Right lobe of liver (tissue), 6 donors: Measurements from ENCODE around the gene RAC2. TPM values are rescaled to one million over a fixed set of nuclear protein-coding genes. Genes with fewer than 3 reads are reported as not detected.

ENCODE experiments used
- ATAC-seq, 4 donors: fragments of 200-7000 bp; cut with Tn5 transposase; one replicate each; pipeline ENCODE4 v1.9.1; 2020; ENCODE audit warnings: mild to moderate bottlenecking in 4 of 4, moderate library complexity in 4 of 4
- DNase-seq, 3 donors: peaks; one replicate each; pipeline ENCODE4 v3.0.0-alpha.2; 2020
- H3K27ac ChIP-seq, 3 donors: fragments of 200-600 bp; one replicate each; pipeline ENCODE4 v1.8.0; 2022
- H3K27me3 ChIP-seq, 2 donors: fragments of 200-600 bp; one replicate each; pipeline ENCODE4 v1.8.0; 2022
- H3K36me3 ChIP-seq, 4 donors: fragments of 200-600 bp; sonication (generic) in 1 of 4; one replicate each; pipeline versions ENCODE4 v1.5.1 to v1.8.0; 2017 to 2022; ENCODE audit warnings: control low read depth in 1 of 4
- H3K4me1 ChIP-seq, 4 donors: fragments of 200-600 bp; sonication (generic) in 1 of 4; one replicate each; pipeline versions ENCODE4 v1.5.1 to v1.8.0; 2017 to 2022; ENCODE audit warnings: control low read depth in 1 of 4
- H3K4me3 ChIP-seq, 3 donors: fragments of 200-600 bp; one replicate each; pipeline ENCODE4 v1.8.0; 2022
- H3K9me3 ChIP-seq, 4 donors: fragments of 200-600 bp; sonication (generic) in 1 of 4; one replicate each; pipeline versions ENCODE4 v1.5.1 to v1.8.0; 2017 to 2022; ENCODE audit warnings: control low read depth in 1 of 4
- POLR2A ChIP-seq: fragments of 450-650 bp; IDR thresholded peaks from one replicate; pipeline ENCODE4 v1.6.1; 2017; ENCODE audit warnings: antibody characterized with exemption, mild to moderate bottlenecking
- WGBS: methylation state at CpG from one replicate; pipeline ENCODE4 v1.1.6; 2018; ENCODE audit warnings: low coverage, low lambda C conversion rate; ENCODE audit not compliant: insufficient coverage; ENCODE audit errors: missing lambda C conversion rate; 5-methylcytosine and 5-hydroxymethylcytosine counted together
- intact Hi-C, 2 donors: fragments of 100-400 bp; cut with DNase I; formaldehyde crosslinking; loops; one replicate each; pipeline versions ENCODE4 v1.11.2 to v1.14.1; 2022
- total RNA-seq, 6 experiments: library from RNA; depleted of rRNA in 2 of 6; stranded (reverse); fragments of >200 nt in 2 of 6; fragmentation: NEBNext Ultra II Directional in 3 of 6; extraction: Animal tissue kit (Norgen Biotek cat#: 25700) in 3 of 6; gene quantifications; one replicate each; pipeline versions ENCODE4 v1.1.0 to v1.2.4, GENCODE V29; 2016 to 2023
- TF ChIP-seq, protein P1 (sequence below), 4 donors: fragments of 200-600 bp in 3 of 4; fragments of 450-650 bp in 1 of 4; IDR thresholded peaks; one replicate each; pipeline versions ENCODE4 v1.5.1 to v1.8.0; 2016 to 2022; ENCODE audit warnings: antibody characterized with exemption in 4 of 4, mild to moderate bottlenecking in 2 of 4
- donor health status: DM: no; HTN: yes; CAD: no.
- donor health status: DM: no; HTN: no; CAD: no.
- donor health status: DM: no; HTN: no; CAD: no.
- donor health status: DM: no; HTN: yes; CAD: no.
- donor health status: DM: no; HTN: yes; CAD: no.

The RAC2 gene
- total RNA-seq, 6 experiments from 2014 or later, result 3.4 to 12.9 (median 6.5) TPM

DNA sequence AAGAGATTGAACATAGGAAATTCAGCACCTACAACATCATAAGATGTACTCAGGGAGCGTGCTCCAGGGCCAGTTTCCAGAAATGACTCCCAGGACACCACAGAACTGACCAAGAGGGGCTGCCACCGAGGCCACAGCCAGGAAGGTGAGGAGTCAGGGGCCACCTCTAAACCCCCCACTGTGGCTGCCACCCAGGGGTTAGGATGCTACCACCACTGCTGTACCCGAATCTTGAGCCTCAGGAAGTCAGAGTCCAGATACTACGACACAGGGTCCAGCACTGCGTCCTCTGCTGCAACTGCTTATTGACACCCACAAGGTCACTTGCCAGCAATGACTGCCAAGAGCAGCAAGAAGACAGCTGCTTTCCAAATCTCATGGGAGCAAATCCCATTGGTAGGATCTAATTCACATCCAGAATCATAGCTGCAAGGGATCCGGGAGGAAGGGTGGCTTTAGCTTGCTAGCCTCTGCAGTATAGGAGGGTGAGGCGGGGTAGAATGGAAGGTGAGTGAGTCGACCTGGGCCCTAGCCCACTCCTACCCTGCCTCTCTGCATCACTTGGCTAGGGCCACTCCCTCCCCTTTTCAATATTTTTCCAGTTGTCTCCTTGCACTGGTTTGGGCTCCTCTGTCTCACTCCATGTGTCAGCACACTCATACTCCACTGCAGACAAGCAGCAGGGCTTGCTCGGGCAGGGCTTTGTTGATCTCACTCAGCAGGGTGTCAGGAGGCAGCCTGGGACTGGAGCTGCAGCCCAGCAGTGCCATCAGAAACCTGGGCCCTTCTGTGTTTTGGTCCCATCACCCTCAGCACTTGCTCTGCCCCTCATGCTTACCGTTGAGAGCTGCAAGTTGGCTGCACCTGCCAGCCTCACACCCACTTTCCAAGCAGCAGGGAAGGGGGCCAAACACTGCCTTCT is 20.2 kb upstream of the RAC2 start:
- WGBS, result 59% methylated on average over 5 of the region's 10 CpGs

DNA sequence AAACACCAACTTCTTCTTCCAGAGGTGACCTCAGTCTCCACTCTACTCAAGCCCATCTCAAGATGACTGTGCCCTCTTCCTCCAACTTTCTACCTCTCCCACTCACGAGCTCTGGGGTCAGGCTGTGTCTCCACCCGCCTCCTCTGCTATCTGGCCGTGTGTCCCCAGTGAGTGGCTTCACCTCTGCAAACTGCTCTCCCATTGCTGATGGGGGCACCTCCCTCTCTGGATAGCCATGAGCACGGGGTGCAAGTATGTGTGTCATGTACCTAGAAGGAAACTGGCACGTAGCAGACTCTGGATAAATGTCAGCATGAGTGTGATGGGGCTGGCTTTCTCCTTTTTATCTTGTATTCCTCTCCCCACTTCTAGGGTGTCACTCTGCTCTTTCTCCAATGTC is 18.3 kb upstream of the RAC2 start:
- intact Hi-C loops, result no loop called here
- H3K9me3 ChIP-seq, result no peaks in the 10 kb centered on the region
- no peaks in the 10 kb centered on the region for H3K4me1 ChIP-seq
- H3K27me3 ChIP-seq, result no peaks in the 10 kb centered on the region
- TF ChIP-seq POLR2A, result no peak
- H3K27ac ChIP-seq, result no peak overlapping the region
- DNase-seq (peak in 2 of 3 donors; percentile 7 to 31), ATAC-seq (no peak)
- H3K36me3 ChIP-seq, result no peaks in the 10 kb centered on the region
- H3K4me3 ChIP-seq, result no peak overlapping the region
- 41% methylated on average over 4 of the region's 5 CpGs for WGBS

More for the DNA sequence above, 20.2 kb upstream of the RAC2 start:
- DNase-seq (peak in 2 of 3 donors; percentile 11 to 30), ATAC-seq (no peak)
- H3K27me3 ChIP-seq, result no peaks in the 10 kb centered on the region
- no peaks in the 10 kb centered on the region for H3K9me3 ChIP-seq
- H3K27ac ChIP-seq, result no peak overlapping the region
- H3K4me1 ChIP-seq, result no peaks in the 10 kb centered on the region
- no peaks in the 10 kb centered on the region for H3K36me3 ChIP-seq
- TF ChIP-seq, protein P1, sequence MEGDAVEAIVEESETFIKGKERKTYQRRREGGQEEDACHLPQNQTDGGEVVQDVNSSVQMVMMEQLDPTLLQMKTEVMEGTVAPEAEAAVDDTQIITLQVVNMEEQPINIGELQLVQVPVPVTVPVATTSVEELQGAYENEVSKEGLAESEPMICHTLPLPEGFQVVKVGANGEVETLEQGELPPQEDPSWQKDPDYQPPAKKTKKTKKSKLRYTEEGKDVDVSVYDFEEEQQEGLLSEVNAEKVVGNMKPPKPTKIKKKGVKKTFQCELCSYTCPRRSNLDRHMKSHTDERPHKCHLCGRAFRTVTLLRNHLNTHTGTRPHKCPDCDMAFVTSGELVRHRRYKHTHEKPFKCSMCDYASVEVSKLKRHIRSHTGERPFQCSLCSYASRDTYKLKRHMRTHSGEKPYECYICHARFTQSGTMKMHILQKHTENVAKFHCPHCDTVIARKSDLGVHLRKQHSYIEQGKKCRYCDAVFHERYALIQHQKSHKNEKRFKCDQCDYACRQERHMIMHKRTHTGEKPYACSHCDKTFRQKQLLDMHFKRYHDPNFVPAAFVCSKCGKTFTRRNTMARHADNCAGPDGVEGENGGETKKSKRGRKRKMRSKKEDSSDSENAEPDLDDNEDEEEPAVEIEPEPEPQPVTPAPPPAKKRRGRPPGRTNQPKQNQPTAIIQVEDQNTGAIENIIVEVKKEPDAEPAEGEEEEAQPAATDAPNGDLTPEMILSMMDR (IDR thresholded peaks at IDR 0.05), result no peak
- TF ChIP-seq POLR2A, result no peak
- no peak overlapping the region for H3K4me3 ChIP-seq
- intact Hi-C loops, result no loop called here

DNA sequence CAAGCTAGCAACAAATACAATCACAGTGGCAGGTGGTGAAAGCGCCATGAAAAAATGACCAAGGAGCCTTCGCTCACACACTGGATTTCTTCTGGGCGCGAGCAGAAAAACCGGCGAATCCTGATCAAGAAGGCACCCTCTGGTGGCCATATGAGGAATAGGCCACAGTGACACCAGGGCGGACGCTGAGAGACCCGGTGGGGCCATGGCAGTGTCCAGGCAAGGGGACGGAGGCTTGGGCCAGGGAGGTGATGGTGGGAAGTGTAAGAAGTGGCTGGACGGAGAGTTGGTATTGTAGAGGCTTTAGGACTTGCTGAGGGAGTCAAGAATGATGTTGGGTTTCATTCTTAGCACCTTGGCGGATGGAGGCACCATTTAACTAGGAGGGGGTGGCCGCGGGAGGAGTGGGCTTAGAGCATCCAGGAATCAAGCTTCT is 16.9 kb upstream of the RAC2 start:
- ATAC-seq (peak; percentile 78 to 91 (median 88)), DNase-seq (peak in 2 of 3 donors; percentile 60 to 66)
- H3K4me1 ChIP-seq, result no peaks in the 10 kb centered on the region
- intact Hi-C loops, result no loop called here
- TF ChIP-seq, protein P1 (IDR thresholded peaks at IDR 0.05), result peak; percentile 79 to 90 (median 88)
- no peak for TF ChIP-seq POLR2A
- no peaks in the 10 kb centered on the region for H3K27me3 ChIP-seq
- H3K4me3 ChIP-seq, result no peak overlapping the region
- no peak overlapping the region for H3K27ac ChIP-seq
- no peaks in the 10 kb centered on the region for H3K36me3 ChIP-seq
- WGBS, result 19% methylated on average over 14 of the region's 14 CpGs
- H3K9me3 ChIP-seq, result no peaks in the 10 kb centered on the region

DNA sequence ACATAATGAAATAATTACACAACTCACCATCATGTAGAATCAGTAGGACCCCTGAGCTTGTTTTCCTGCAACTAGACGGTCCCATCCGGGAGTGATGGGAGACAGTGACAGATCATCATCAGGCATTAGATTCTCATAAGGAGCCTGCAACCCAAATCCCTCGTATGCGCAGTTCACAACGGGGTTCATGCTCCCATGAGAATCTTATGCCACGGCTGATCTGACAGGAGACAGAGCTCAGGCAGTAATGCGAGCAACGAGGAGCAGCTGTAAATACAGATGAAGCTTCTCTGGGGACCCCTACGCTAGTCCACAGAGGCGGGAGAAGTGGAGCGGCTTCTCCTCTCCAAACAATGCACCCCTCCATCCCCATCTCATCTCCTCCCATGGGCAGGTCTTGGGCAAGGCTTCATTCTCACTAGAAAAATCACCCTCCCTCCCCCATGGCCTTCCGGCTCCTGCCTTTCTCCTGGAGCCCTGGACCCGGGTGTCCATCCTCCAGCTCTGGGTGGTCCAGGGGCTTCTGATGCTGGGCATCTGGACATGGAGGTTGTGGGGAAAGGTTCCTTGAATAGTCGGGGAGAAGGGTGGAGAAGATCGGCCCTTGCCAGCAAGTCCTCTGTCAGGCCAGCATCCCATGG is 16.2 kb upstream of the RAC2 start:
- intact Hi-C loops, result no loop called here
- no peaks in the 10 kb centered on the region for H3K27me3 ChIP-seq
- DNase-seq, result peak in 2 of 3 donors; percentile 12 to 19

More for the DNA sequence above, 16.2 kb upstream of the RAC2 start:
- no peak overlapping the region for H3K27ac ChIP-seq
- no peak for ATAC-seq
- H3K4me3 ChIP-seq, result no peak overlapping the region
- no peaks in the 10 kb centered on the region for H3K4me1 ChIP-seq
- H3K36me3 ChIP-seq, result no peaks in the 10 kb centered on the region
- H3K9me3 ChIP-seq, result no peaks in the 10 kb centered on the region
- WGBS, result 41% methylated on average over 9 of the region's 15 CpGs
- TF ChIP-seq, protein P1 (IDR thresholded peaks at IDR 0.05), result no peak
- no peak for TF ChIP-seq POLR2A
